Retinal pigment epithelial cell (primary cell): ENCODE measurements around the gene CEP295NL.

Experiments
- DNase-seq: peaks from one replicate; pipeline ENCODE4 v3.0.0-alpha.2; 2010; ENCODE audit warnings: low read depth
- H3K4me3 ChIP-seq: 2 replicates; pipeline ENCODE4 v1.5.1; 2011; ENCODE audit warnings: mild to moderate bottlenecking, low read length, control low read depth, moderate library complexity
- TF ChIP-seq, protein P1 (sequence below): conservative IDR thresholded peaks from 2 replicates; pipeline ENCODE4 v1.5.1; 2011; ENCODE audit warnings: low read depth, low read length, control low read depth, inconsistent platforms

CEP295NL gene

DNA sequence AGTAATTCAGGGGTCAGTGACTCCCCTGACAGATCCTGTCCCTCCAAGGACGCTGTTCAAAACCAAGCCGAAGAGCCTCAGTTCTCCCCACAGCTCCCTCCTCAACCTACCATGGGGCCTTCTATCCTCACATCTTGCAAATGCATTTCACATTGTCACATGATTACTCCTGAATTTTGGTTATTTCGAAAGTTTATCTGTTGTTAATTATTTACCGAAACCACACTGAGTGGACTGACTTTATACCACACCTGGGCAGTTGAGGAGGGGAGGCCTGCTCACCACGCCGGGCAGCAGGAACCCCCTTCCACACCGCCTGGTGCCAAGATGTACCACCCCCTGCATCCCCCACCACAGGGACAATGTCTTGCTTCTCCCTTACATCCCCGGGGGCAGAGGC, 17.5 kb upstream of the CEP295NL start:
- no peak for DNase-seq
- TF ChIP-seq, protein P1, sequence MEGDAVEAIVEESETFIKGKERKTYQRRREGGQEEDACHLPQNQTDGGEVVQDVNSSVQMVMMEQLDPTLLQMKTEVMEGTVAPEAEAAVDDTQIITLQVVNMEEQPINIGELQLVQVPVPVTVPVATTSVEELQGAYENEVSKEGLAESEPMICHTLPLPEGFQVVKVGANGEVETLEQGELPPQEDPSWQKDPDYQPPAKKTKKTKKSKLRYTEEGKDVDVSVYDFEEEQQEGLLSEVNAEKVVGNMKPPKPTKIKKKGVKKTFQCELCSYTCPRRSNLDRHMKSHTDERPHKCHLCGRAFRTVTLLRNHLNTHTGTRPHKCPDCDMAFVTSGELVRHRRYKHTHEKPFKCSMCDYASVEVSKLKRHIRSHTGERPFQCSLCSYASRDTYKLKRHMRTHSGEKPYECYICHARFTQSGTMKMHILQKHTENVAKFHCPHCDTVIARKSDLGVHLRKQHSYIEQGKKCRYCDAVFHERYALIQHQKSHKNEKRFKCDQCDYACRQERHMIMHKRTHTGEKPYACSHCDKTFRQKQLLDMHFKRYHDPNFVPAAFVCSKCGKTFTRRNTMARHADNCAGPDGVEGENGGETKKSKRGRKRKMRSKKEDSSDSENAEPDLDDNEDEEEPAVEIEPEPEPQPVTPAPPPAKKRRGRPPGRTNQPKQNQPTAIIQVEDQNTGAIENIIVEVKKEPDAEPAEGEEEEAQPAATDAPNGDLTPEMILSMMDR = no peak
- H3K4me3 ChIP-seq = no peak overlapping the region

GRCh38 chr17:78919861-78920450, 17.0 kb upstream of the CEP295NL start:
- TF ChIP-seq, protein P1 = no peak
- DNase-seq = no peak
- no peak overlapping the region for H3K4me3 ChIP-seq

DNA sequence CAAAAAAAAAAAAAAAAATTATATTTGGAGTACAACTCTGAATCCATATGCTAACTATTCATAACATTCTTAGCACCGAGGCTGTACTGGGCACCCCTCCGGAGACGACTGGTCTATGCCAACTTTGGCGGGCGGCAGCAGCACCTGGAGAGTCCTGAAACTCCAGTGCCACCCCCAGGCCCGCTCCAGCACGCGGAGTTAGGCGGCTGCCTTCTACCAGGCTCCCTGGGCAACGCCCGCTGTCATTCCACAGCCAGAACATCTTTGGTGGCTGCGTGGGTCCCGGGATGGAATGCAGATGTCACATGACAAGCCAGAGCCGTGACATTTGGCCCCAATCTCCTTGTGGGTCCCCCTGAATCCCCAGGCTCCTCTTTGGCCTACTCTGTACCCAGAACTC, 16.0 kb upstream of the CEP295NL start:
- no peak overlapping the region for H3K4me3 ChIP-seq
- TF ChIP-seq, protein P1 = no peak
- DNase-seq = no peak

- H3K4me3 ChIP-seq = no peak overlapping the region
- TF ChIP-seq, protein P1 = no peak
- DNase-seq = no peak
Measured at GRCh38 chr17:78917451-78918275, 14.7 kb upstream of the CEP295NL start.

GRCh38 chr17:78915872-78916632, 13.1 kb upstream of the CEP295NL start:
- DNase-seq = no peak
- no peak overlapping the region for H3K4me3 ChIP-seq
- TF ChIP-seq, protein P1 = no peak

- no peak for DNase-seq
- TF ChIP-seq, protein P1 = no peak
- no peak overlapping the region for H3K4me3 ChIP-seq
Measured at GRCh38 chr17:78913115-78913514, 10.1 kb upstream of the CEP295NL start.
